Adrenal gland (tissue), 12 donors: ENCODE results near the gene CAPN15. TPM values are rescaled to one million over a fixed set of nuclear protein-coding genes. Genes with fewer than 3 reads are reported as not detected.
A peak's percentile ranks its signal among the peaks of the same experiment; 100 is the strongest.

ENCODE experiments used
- DNase-seq, 7 donors: peaks; one replicate each; pipeline ENCODE4 v3.0.0-alpha.2; 2019 to 2020
- H3K27ac ChIP-seq, 5 donors: fragments of 200-600 bp; sonication (generic) in 4 of 5; 1 replicate in 3 of 5; 2 replicates in 2 of 5; pipeline versions ENCODE4 v1.5.1 to v1.8.0; 2016 to 2020; ENCODE audit warnings: mild to moderate bottlenecking in 1 of 5
- H3K27me3 ChIP-seq: fragments of 200-600 bp; 2 replicates; pipeline ENCODE4 v1.8.0; 2021
- H3K36me3 ChIP-seq, 2 donors: fragments of 200-600 bp; replicated peaks in 1 of 2; 1 replicate in 1 of 2; 2 replicates in 1 of 2; pipeline versions ENCODE4 v1.5.1 to v1.8.0; 2018 to 2022
- H3K4me1 ChIP-seq, 2 donors: fragments of 200-600 bp; replicated peaks in 1 of 2; 1 replicate in 1 of 2; 2 replicates in 1 of 2; pipeline versions ENCODE4 v1.5.1 to v1.8.0; 2018 to 2021
- H3K4me3 ChIP-seq, 4 donors: fragments of 200-600 bp; sonication (generic) in 3 of 4; one replicate each; pipeline ENCODE4 v1.5.1; 2016 to 2018
- H3K9me3 ChIP-seq, 3 donors: fragments of 200-600 bp; sonication (generic) in 1 of 3; replicated peaks in 1 of 3; 1 replicate in 2 of 3; 2 replicates in 1 of 3; pipeline versions ENCODE4 v1.5.1 to v1.8.0; 2016 to 2021
- POLR2A ChIP-seq, 2 donors: fragments of 450-650 bp; IDR thresholded peaks; one replicate each; pipeline ENCODE4 v1.6.1; 2017; ENCODE audit warnings: antibody characterized with exemption in 2 of 2, mild to moderate bottlenecking in 2 of 2, moderate library complexity in 1 of 2
- WGBS, 4 donors: extraction: QIAGEN DNeasy Blood & Tissue Kit in 2 of 4; methylation state at CpG; one replicate each; pipeline versions ENCODE4 v1.1.5 to v1.1.7; 2013 to 2017; 5-methylcytosine and 5-hydroxymethylcytosine counted together
- intact Hi-C, 2 donors: fragments of 100-400 bp; cut with DNase I; formaldehyde crosslinking; loops; one replicate each; pipeline versions ENCODE4 v1.14.1 to v1.15.0; 2022 to 2023
- polyA plus RNA-seq, 3 donors: library from polyadenylated mRNA; stranded (reverse); fragments of 200-250 nt in 2 of 3; fragments of 350-450 nt in 1 of 3; fragmentation: Illumina TruSeq in 1 of 3; extraction: RNeasy Lipid Tissue Mini Kit (QIAGEN cat#74804) in 1 of 3; gene quantifications; one replicate each; pipeline ENCODE4 v1.2.3, GENCODE V29; 2013 to 2014
- total RNA-seq, 9 donors: library from RNA; depleted of rRNA in 4 of 9; stranded (reverse); fragments of >200 nt in 4 of 9; fragments of 120-200 nt in 1 of 9; fragmentation: NEBNext Ultra II Directional in 1 of 9; extraction: Animal tissue kit (Norgen Biotek cat#: 25700) in 1 of 9; gene quantifications; one replicate each; pipeline versions ENCODE4 v1.1.0 to v1.2.4, GENCODE V29; 2013 to 2023
- TF ChIP-seq, protein P1 (sequence below), 6 experiments: fragments of 450-650 bp in 4 of 6; fragments of 200-600 bp in 2 of 6; sonication (generic) in 1 of 6; IDR thresholded peaks; 1 replicate in 5 of 6; 2 replicates in 1 of 6; pipeline versions ENCODE4 v1.5.1 to v1.8.0; 2016 to 2021; ENCODE audit warnings: antibody characterized with exemption in 6 of 6, mild to moderate bottlenecking in 2 of 6, moderate library complexity in 1 of 6
- donor health status: healthy with polysubstance abuse.
- donor health status: Bipolar disorder and iron deficiency.
- donor health status: DM: yes; HTN: yes; CAD: no.
- donor health status: DM: no; HTN: no; CAD: no.
- donor health status: DM: no; HTN: no; CAD: no.
- donor health status: DM: yes; HTN: yes; CAD: no.

Gene CAPN15
- total and polyA plus RNA-seq, 12 donors = 2.3 to 91.8 (median 43.0) TPM

GRCh38 chr16:507996-508395 is 19.5 kb upstream of the CAPN15 start:
- no peak for DNase-seq
- H3K36me3 ChIP-seq = peaks cover 0 to 13% of the 10 kb centered on the region in 2 donors
- TF ChIP-seq, protein P1, sequence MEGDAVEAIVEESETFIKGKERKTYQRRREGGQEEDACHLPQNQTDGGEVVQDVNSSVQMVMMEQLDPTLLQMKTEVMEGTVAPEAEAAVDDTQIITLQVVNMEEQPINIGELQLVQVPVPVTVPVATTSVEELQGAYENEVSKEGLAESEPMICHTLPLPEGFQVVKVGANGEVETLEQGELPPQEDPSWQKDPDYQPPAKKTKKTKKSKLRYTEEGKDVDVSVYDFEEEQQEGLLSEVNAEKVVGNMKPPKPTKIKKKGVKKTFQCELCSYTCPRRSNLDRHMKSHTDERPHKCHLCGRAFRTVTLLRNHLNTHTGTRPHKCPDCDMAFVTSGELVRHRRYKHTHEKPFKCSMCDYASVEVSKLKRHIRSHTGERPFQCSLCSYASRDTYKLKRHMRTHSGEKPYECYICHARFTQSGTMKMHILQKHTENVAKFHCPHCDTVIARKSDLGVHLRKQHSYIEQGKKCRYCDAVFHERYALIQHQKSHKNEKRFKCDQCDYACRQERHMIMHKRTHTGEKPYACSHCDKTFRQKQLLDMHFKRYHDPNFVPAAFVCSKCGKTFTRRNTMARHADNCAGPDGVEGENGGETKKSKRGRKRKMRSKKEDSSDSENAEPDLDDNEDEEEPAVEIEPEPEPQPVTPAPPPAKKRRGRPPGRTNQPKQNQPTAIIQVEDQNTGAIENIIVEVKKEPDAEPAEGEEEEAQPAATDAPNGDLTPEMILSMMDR (IDR thresholded peaks at IDR 0.05) = no peak
- TF ChIP-seq POLR2A (IDR thresholded peaks at IDR 0.05) = no peak
- H3K27me3 ChIP-seq = no peaks in the 10 kb centered on the region
- intact Hi-C loops = no loop called here
- no peaks in the 10 kb centered on the region for H3K9me3 ChIP-seq
- no peak overlapping the region for H3K27ac ChIP-seq
- no peak overlapping the region for H3K4me3 ChIP-seq
- WGBS, 4 donors = 82 to 94% (median 86%) methylated on average over 6 of the region's 6 CpGs
- H3K4me1 ChIP-seq = no peaks in the 10 kb centered on the region

DNA sequence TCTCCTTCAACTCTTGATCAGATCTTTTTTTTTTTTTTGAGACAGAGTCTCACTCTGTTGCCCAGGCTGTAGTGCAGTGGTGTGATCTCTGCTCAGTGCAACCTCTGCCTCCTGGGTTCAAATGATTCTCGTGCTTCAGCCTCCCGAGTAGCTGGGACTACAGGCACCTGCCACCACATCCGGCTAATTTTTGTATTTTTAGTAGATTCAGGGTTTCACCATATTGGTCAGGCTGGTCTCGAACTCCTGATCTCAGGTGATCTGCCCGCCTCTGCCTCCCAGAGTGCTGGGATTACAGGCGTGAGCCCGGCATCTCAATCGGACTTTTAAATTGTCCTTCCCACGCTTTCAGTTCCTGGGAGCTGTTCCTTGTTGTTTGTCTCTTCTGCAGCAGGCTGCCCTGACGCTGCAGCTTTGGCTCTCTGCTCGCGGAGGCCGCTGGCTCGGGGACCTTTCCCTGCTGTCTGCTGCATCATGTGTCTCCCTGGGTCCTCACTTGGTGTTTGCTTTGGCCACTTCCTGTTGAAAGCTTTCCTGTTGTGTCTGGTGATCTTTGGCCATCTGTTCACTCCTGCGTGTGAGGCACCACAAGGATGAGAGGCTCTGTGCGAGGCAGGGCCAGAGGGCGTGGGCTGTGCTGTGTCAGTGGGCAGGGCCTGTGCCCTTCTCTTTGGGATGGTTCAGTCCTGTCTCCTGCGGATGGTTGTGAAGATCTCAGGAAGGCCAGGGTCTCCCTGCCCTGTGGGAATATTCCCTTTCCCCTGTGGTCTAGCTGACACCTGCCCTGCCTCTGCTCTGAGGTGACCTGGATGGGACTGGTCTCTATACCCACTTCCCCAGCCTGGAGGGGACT is 18.4 kb upstream of the CAPN15 start:
- TF ChIP-seq, protein P1 (IDR thresholded peaks at IDR 0.05) = no peak
- no peak for TF ChIP-seq POLR2A (IDR thresholded peaks at IDR 0.05)
- Histone ChIP-seq H3K4me3 (no peak overlapping the region), H3K36me3 (peaks cover 0 to 13% of the 10 kb centered on the region in 2 donors), H3K27ac (peak overlapping the region in 1 of 5 donors; percentile 37), H3K9me3 (no peaks in the 10 kb centered on the region), H3K4me1 (no peaks in the 10 kb centered on the region), H3K27me3 (no peaks in the 10 kb centered on the region)
- intact Hi-C loops = no loop called here
- peak in 1 of 7 donors; percentile 89 for DNase-seq
- WGBS, 4 donors = 60 to 81% (median 78%) methylated on average over 11 to 18 of the region's 18 CpGs

DNA sequence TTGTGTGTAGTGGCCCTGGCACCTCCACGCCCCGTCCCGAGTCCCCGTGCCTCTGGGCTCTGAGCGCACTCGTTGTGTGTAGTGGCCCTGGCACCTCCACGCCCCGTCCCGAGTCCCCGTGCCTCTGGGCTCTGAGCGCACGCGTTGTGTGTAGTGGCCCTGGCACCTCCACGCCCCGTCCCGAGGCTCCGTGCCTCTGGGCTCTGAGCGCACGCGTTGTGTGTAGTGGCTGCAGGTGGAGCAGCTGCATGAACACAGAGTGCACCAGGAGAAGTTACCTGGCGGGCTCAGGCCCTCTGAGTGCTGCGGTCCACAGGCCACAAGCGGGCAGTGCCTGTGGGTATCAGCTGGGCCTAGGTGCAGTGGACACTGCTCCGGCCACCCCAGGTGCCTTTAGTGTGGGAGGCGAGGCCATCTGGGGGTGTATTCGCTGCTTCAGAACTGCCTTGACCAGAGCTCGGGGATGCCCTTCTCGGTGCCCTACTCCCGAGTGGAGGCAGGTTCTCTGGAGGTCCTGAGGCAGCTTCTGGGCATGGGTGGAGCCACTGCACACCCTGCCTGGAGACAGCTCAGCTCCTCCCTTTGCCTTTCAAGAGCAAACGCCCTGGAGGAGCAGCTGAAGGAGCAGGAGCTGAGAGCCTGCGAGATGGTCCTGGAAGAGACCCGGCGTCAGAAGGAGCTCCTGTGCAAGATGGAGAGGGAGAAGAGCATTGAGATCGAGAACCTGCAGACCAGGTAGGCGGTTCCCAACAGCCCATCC is 17.3 kb upstream of the CAPN15 start:
- H3K36me3 ChIP-seq = peaks cover 0 to 13% of the 10 kb centered on the region in 2 donors
- H3K27me3 ChIP-seq = no peaks in the 10 kb centered on the region
- H3K9me3 ChIP-seq = no peaks in the 10 kb centered on the region
- H3K27ac ChIP-seq = no peak overlapping the region
- TF ChIP-seq POLR2A (IDR thresholded peaks at IDR 0.05) = no peak
- TF ChIP-seq, protein P1 (IDR thresholded peaks at IDR 0.05) = no peak
- H3K4me3 ChIP-seq = no peak overlapping the region
- intact Hi-C loops = no loop called here
- WGBS, 4 donors = 96 to 97% (median 97%) methylated on average over 10 to 35 of the region's 35 CpGs
- no peak for DNase-seq
- no peaks in the 10 kb centered on the region for H3K4me1 ChIP-seq

DNA sequence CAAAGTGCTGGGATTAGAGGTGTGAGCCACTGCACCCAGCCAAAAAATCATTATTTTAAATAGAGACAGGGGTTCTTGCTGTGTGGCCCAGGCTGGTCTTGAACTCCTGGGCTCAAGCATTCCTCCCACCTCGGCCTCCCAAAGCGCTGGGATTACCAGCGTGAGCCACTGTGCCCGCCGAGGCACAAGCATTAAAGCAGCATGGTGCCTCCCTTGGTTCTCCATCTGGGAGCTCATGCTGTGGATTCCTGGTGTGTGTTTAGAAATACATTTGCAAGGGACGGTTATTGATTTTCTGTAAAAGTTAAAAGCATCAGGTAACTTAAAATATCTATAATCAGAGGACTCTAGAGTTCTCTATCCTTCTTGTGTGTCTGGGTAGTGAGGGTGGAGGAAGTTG is 14.7 kb upstream of the CAPN15 start:
- Histone ChIP-seq H3K4me1 (no peaks in the 10 kb centered on the region), H3K27me3 (no peaks in the 10 kb centered on the region), H3K27ac (no peak overlapping the region), H3K9me3 (no peaks in the 10 kb centered on the region), H3K4me3 (no peak overlapping the region), H3K36me3 (peaks cover 0 to 22% of the 10 kb centered on the region in 2 donors)
- no peak for TF ChIP-seq POLR2A (IDR thresholded peaks at IDR 0.05)
- TF ChIP-seq, protein P1 (IDR thresholded peaks at IDR 0.05) = no peak
- no peak for DNase-seq
- WGBS, 4 donors = 93 to 97% (median 94%) methylated on average over 6 of the region's 6 CpGs
- intact Hi-C loops = no loop called here
